Neuronal stem cell (in vitro differentiated cells): Measurements from ENCODE around the gene GABRA6.

Source experiments
- DNase-seq: peaks from one replicate; pipeline ENCODE4 v3.0.0-alpha.2; 2013; ENCODE audit warnings: low spot score
- H2AFZ ChIP-seq: one replicate; pipeline ENCODE4 v1.6.1; 2013; ENCODE audit warnings: mild to moderate bottlenecking, low read length, inconsistent platforms
- H2AK5ac ChIP-seq: 2 replicates; pipeline ENCODE4 v1.6.1; 2013; ENCODE audit warnings: low read depth, mild to moderate bottlenecking, inconsistent platforms, low read length, moderate library complexity, mixed read lengths
- H2BK120ac ChIP-seq: 2 replicates; pipeline ENCODE4 v1.6.1; 2013; ENCODE audit warnings: low read depth, mild to moderate bottlenecking, inconsistent platforms, low read length, moderate library complexity, mixed read lengths
- H2BK12ac ChIP-seq: one replicate; pipeline ENCODE4 v1.6.1; 2013; ENCODE audit warnings: low read length, inconsistent platforms
- H2BK15ac ChIP-seq: 2 replicates; pipeline ENCODE4 v1.6.1; 2013; ENCODE audit warnings: mild to moderate bottlenecking, low read length, inconsistent platforms, mixed read lengths
- H2BK5ac ChIP-seq: one replicate; pipeline ENCODE4 v1.6.1; 2013; ENCODE audit warnings: inconsistent platforms, mild to moderate bottlenecking, low read length, moderate library complexity
- H3K14ac ChIP-seq: one replicate; pipeline ENCODE4 v1.6.1; 2013; ENCODE audit warnings: low read length, inconsistent platforms
- H3K18ac ChIP-seq: 2 replicates; pipeline ENCODE4 v1.6.1; 2013; ENCODE audit warnings: low read length, inconsistent platforms
- H3K23ac ChIP-seq: 2 replicates; pipeline ENCODE4 v1.6.1; 2013; ENCODE audit warnings: low read depth, mild to moderate bottlenecking, mixed read lengths, low read length, inconsistent platforms; ENCODE audit not compliant: poor library complexity
- H3K27ac ChIP-seq: replicated peaks from 3 replicates; pipeline ENCODE4 v1.5.1; 2013; ENCODE audit warnings: low read length, inconsistent platforms
- H3K27me3 ChIP-seq, 3 experiments: 2 replicates each; pipeline ENCODE4 v1.6.1; 2013; ENCODE audit warnings: low read length in 3 of 3, mild to moderate bottlenecking in 2 of 3, inconsistent platforms in 1 of 3, low read depth in 1 of 3, mixed read lengths in 1 of 3, moderate library complexity in 1 of 3; ENCODE audit not compliant: control insufficient read depth in 3 of 3, insufficient read depth in 3 of 3
- H3K36me3 ChIP-seq, 2 donors: replicated peaks in 1 of 2; 2 replicates each; pipeline ENCODE4 v1.6.1; 2013; ENCODE audit warnings: low read length in 2 of 2; ENCODE audit not compliant: control insufficient read depth in 2 of 2, insufficient read depth in 2 of 2
- H3K4ac ChIP-seq: 2 replicates; pipeline ENCODE4 v1.6.1; 2013; ENCODE audit warnings: inconsistent platforms, mild to moderate bottlenecking, low read length, moderate library complexity
- H3K4me1 ChIP-seq, 2 donors: 1 replicate in 1 of 2; 2 replicates in 1 of 2; pipeline ENCODE4 v1.6.1; 2013; ENCODE audit warnings: low read length in 2 of 2, low read depth in 1 of 2; ENCODE audit not compliant: control insufficient read depth in 2 of 2, insufficient read depth in 1 of 2
- H3K4me2 ChIP-seq: one replicate; pipeline ENCODE4 v1.6.1; 2013; ENCODE audit warnings: mild to moderate bottlenecking, low read length, inconsistent platforms; ENCODE audit not compliant: insufficient read depth, poor library complexity, severe bottlenecking
- H3K4me3 ChIP-seq, 2 donors: 2 replicates each; pipeline ENCODE4 v1.5.1; 2013; ENCODE audit warnings: low read length in 2 of 2, mild to moderate bottlenecking in 2 of 2, inconsistent platforms in 1 of 2, moderate library complexity in 1 of 2
- H3K79me1 ChIP-seq: one replicate; pipeline ENCODE4 v1.6.1; 2013; ENCODE audit warnings: low read depth, mild to moderate bottlenecking, inconsistent platforms, low read length, moderate library complexity
- H3K9ac ChIP-seq: one replicate; pipeline ENCODE4 v1.6.1; 2013; ENCODE audit warnings: mild to moderate bottlenecking, low read depth, low read length, inconsistent platforms; ENCODE audit not compliant: poor library complexity
- H3K9me3 ChIP-seq, 2 donors: replicated peaks in 1 of 2; 2 replicates each; pipeline versions ENCODE3 to v1.6.1; 2013; ENCODE audit warnings: low read length in 2 of 2, mild to moderate bottlenecking in 2 of 2, inconsistent platforms in 1 of 2, low read depth in 1 of 2, mixed read lengths in 1 of 2, moderate library complexity in 1 of 2; ENCODE audit not compliant: control insufficient read depth in 2 of 2, insufficient read depth in 1 of 2
- H4K8ac ChIP-seq: one replicate; pipeline ENCODE4 v1.6.1; 2013; ENCODE audit warnings: low read depth, mild to moderate bottlenecking, inconsistent platforms, low read length, moderate library complexity
- H4K91ac ChIP-seq: one replicate; pipeline ENCODE4 v1.6.1; 2013; ENCODE audit warnings: low read length, low read depth, mild to moderate bottlenecking, inconsistent platforms; ENCODE audit not compliant: poor library complexity
- WGBS, 2 donors: extraction: QIAGEN DNeasy Blood & Tissue Kit; methylation state at CpG; one replicate each; pipeline ENCODE4 v1.1.7; 2013; ENCODE audit warnings: missing lambda C conversion rate in 2 of 2, mixed read lengths in 1 of 2; ENCODE audit not compliant: insufficient read length in 2 of 2, insufficient replicate concordance in 1 of 2; ENCODE audit errors: extremely low coverage in 2 of 2; 5-methylcytosine and 5-hydroxymethylcytosine counted together

Gene GABRA6

DNA sequence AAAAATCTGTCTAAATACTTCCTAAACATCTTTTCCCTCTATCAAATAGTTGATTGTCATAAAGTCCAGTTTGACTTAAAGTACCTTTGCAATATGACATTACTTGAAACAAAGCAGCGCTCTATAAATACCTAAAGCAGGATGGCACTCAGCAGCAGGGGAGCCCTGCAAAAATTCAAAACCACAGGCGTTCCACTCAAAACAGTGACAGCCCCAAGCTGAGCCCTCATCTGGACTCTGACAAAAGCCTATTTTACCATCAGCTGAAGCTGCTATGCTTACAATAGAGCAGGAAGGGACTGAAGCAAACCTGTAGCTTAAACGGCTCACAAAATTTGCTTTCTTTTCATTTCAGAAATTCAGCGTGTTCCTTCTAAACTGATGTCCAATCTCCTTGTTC lies 11.5 kb downstream of the GABRA6 start:
- Histone ChIP-seq H2AFZ (no peak overlapping the region), H2BK120ac (no peak overlapping the region), H2AK5ac (no peak overlapping the region), H2BK15ac (no peak overlapping the region), H3K23ac (no peak overlapping the region), H3K18ac (no peak overlapping the region), H3K4me2 (no peak overlapping the region), H3K4ac (no peak overlapping the region), H3K9ac (no peak overlapping the region), H3K9me3 (no peaks in the 10 kb centered on the region), H2BK12ac (no peak overlapping the region), H3K4me3 (no peak overlapping the region), H3K4me1 (peaks cover 0 to 4% of the 10 kb centered on the region in 2 donors), H2BK5ac (no peak overlapping the region), H4K91ac (no peak overlapping the region), H3K14ac (no peak overlapping the region), H4K8ac (no peak overlapping the region), H3K79me1 (no peaks in the 10 kb centered on the region), H3K27ac (peak overlapping the region; percentile 17), H3K27me3 (no peaks in the 10 kb centered on the region), H3K36me3 (no peaks in the 10 kb centered on the region)
- WGBS, 2 donors = no CpG with 5 or more reads among the region's 4 CpGs
- DNase-seq = peak; percentile 15

DNA sequence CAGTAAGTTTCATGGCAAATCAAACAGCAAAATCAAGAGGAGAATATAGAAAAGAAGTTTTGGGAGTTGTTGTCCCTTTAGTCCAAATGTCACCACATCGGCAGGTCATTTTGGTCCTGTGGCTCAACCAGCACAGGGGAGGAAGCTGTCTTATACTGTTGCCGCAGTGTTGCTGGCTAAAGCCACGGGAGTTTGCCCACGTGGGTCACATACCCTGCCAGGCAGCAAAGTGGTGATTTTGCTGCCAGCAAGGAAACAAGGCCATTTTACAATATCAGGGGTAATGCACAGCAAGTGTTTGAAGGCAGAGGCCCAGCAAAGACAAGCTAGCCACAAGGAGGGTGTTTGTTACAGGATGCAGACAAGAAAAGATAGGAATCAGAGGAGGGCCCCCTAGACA lies 14.5 kb downstream of the GABRA6 start:
- Histone ChIP-seq H3K14ac (no peak overlapping the region), H3K79me1 (no peaks in the 10 kb centered on the region), H3K4ac (no peak overlapping the region), H4K91ac (no peak overlapping the region), H2AFZ (no peak overlapping the region), H2BK15ac (no peak overlapping the region), H3K36me3 (no peaks in the 10 kb centered on the region), H2BK12ac (no peak overlapping the region), H3K27ac (no peak overlapping the region), H3K4me1 (peaks cover 0 to 4% of the 10 kb centered on the region in 2 donors), H3K18ac (no peak overlapping the region), H2BK120ac (no peak overlapping the region), H3K9me3 (no peaks in the 10 kb centered on the region), H3K27me3 (no peaks in the 10 kb centered on the region), H2AK5ac (no peak overlapping the region), H3K4me3 (no peak overlapping the region), H3K9ac (no peak overlapping the region), H3K23ac (no peak overlapping the region), H4K8ac (no peak overlapping the region), H2BK5ac (no peak overlapping the region), H3K4me2 (no peak overlapping the region)
- WGBS, 2 donors = no CpG with 5 or more reads among the region's 4 CpGs
- no peak for DNase-seq

DNA sequence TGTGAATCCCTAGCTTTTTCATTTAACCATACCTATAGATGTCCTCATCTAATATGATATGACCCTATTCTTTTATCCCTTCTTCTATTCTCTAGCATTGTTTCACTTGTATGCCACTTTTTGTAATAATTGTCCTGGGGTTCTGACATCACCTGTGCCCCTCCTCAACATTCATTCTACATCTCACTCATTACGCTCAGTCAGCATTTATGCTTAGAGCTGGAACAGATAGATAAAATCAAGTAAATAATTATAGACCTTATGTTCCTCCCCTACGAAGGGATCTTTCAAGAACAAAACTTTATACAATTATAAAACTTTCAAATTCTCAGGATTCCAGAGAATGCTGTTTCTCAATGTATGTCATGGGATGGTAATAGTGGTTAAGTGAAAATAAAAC lies 18.0 kb downstream of the GABRA6 start:
- Histone ChIP-seq H4K91ac (no peak overlapping the region), H3K9ac (no peak overlapping the region), H3K9me3 (no peaks in the 10 kb centered on the region), H2BK12ac (no peak overlapping the region), H2BK120ac (no peak overlapping the region), H3K14ac (no peak overlapping the region), H2AK5ac (no peak overlapping the region), H3K4ac (no peak overlapping the region), H4K8ac (no peak overlapping the region), H3K27me3 (no peaks in the 10 kb centered on the region), H3K27ac (no peak overlapping the region), H2BK5ac (no peak overlapping the region), H2AFZ (no peak overlapping the region), H3K4me2 (no peak overlapping the region), H2BK15ac (no peak overlapping the region), H3K4me3 (no peak overlapping the region), H3K4me1 (no peaks in the 10 kb centered on the region), H3K18ac (no peak overlapping the region), H3K36me3 (no peaks in the 10 kb centered on the region), H3K79me1 (no peaks in the 10 kb centered on the region), H3K23ac (no peak overlapping the region)
- no CpG with 5 or more reads among the region's 2 CpGs for WGBS, 2 donors
- DNase-seq = no peak

DNA sequence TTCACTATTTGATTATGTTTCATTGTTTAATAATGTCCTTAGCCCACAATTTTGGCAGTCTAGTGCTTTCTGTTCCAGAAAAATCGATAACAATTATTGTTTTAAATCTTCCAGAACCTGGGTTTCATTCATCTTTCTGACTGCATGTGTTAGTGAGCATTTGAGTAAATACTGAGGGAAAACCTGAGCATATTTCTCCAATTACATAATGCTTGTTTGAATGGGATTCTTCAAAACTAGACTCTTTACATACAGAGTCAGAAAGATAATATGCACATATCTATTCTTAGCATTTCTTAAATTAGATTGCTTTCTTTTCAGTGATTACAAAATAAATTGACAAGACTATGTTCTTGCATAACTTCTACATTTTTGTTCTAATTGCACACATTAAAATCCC lies 21.9 kb downstream of the GABRA6 start:
- no peak overlapping the region for H4K8ac ChIP-seq
- no peak overlapping the region for H3K4me3 ChIP-seq
- H3K36me3 ChIP-seq = no peaks in the 10 kb centered on the region
- no peak overlapping the region for H2AFZ ChIP-seq
- H3K4me2 ChIP-seq = no peak overlapping the region
- H2BK120ac ChIP-seq = no peak overlapping the region
- H3K18ac ChIP-seq = no peak overlapping the region
- H2BK5ac ChIP-seq = no peak overlapping the region
- no peaks in the 10 kb centered on the region for H3K9me3 ChIP-seq
- no peak overlapping the region for H3K9ac ChIP-seq
- H4K91ac ChIP-seq = no peak overlapping the region
- H2BK15ac ChIP-seq = no peak overlapping the region
- no peaks in the 10 kb centered on the region for H3K4me1 ChIP-seq
- no peak overlapping the region for H3K23ac ChIP-seq
- no peak overlapping the region for H3K4ac ChIP-seq
- WGBS, 2 donors = no CpG with 5 or more reads among the region's 1 CpG
- DNase-seq = no peak
- no peak overlapping the region for H2BK12ac ChIP-seq
- no peaks in the 10 kb centered on the region for H3K27me3 ChIP-seq
- H3K14ac ChIP-seq = no peak overlapping the region
- no peak overlapping the region for H2AK5ac ChIP-seq
- no peak overlapping the region for H3K27ac ChIP-seq
- no peaks in the 10 kb centered on the region for H3K79me1 ChIP-seq
